HCT116 (cell line): ENCODE results near the gene ANO3. TPM values are rescaled to one million over a fixed set of nuclear protein-coding genes. Genes with fewer than 3 reads are reported as not detected.

Experiments used
- ATAC-seq: fragments of 200-7000 bp; cut with Tn5 transposase; 2 replicates; pipeline ENCODE4 v1.9.1; 2020; ENCODE audit warnings: mild to moderate bottlenecking, moderate library complexity
- BruUV-seq: library from RNA; stranded (reverse); fragments of 400-500 nt; replicated peaks from 2 replicates; lab custom pipeline; 2021; lab: Mats Ljungman, UMichigan
- CTCF ChIA-PET: fragments of 300-600 bp; sonication (Branson Sonifier 250); formaldehyde crosslinking; loops from one replicate; lab custom pipeline; 2021; ENCODE audit warnings: antibody characterized with exemption; lab: Charles Lee
- POLR2A ChIA-PET: fragments of 300-600, 350-600 bp; sonication (Branson Sonifier 250); formaldehyde crosslinking; loops from one replicate; lab custom pipeline; 2021; ENCODE audit warnings: antibody characterized with exemption; lab: Charles Lee
- RAD21 ChIA-PET, 2 experiments: fragments of 300-600 bp; sonication (Branson Sonifier 250); formaldehyde crosslinking; loops; one replicate each; lab custom pipeline; 2023; ENCODE audit warnings: low total read pairs in 2 of 2; ENCODE audit not compliant: uncharacterized antibody in 2 of 2, unreplicated experiment in 2 of 2, low non-redundant PET in 1 of 2; lab: Charles Lee
- DNase-seq: peaks from one replicate; pipeline ENCODE4 v3.0.0-alpha.2; 2010; ENCODE audit warnings: low read depth, low spot score
- H2AFZ ChIP-seq: fragments of 200-600 bp; shearing (Covaris generic), sonication (generic); 2 replicates; pipeline ENCODE4 v1.6.1; 2017; ENCODE audit warnings: low read depth, mixed run types, mixed read lengths, antibody characterized with exemption, low read length; ENCODE audit not compliant: poor library complexity, severe bottlenecking
- H3K27ac ChIP-seq: 2 replicates; pipeline ENCODE4 v1.5.1; 2012; ENCODE audit warnings: low read depth, low read length
- H3K27me3 ChIP-seq: fragments of 200-600 bp; sonication (generic); 2 replicates; pipeline ENCODE4 v1.6.1; 2016; ENCODE audit warnings: mixed run types, low read length, mixed read lengths; ENCODE audit not compliant: insufficient read depth
- H3K36me3 ChIP-seq, 2 experiments: fragments of 200-500 bp in 1 of 2; fragments of 200-600 bp in 1 of 2; sonication (Bioruptor generic) in 1 of 2; sonication (generic) in 1 of 2; 2 replicates each; pipeline versions ENCODE4 v1.5.1 to v1.6.1; 2014 to 2016; ENCODE audit warnings: low read length in 2 of 2, inconsistent platforms in 1 of 2, mixed read lengths in 1 of 2, mixed run types in 1 of 2; ENCODE audit not compliant: insufficient read depth in 2 of 2, control insufficient read depth in 1 of 2
- H3K4me1 ChIP-seq, 2 experiments: fragments of 200-600 bp in 1 of 2; sonication (generic) in 1 of 2; 2 replicates each; pipeline versions ENCODE4 v1.5.1 to v1.6.1; 2012 to 2017; ENCODE audit warnings: low read length in 2 of 2, inconsistent platforms in 1 of 2, mild to moderate bottlenecking in 1 of 2, mixed read lengths in 1 of 2, mixed run types in 1 of 2, moderate library complexity in 1 of 2; ENCODE audit not compliant: insufficient read depth in 2 of 2, control insufficient read depth in 1 of 2
- H3K4me2 ChIP-seq: fragments of 200-600 bp; sonication (generic); 2 replicates; pipeline ENCODE4 v1.6.1; 2017; ENCODE audit warnings: mixed run types, low read length, mixed read lengths
- H3K4me3 ChIP-seq, 2 experiments: fragments of 200-600 bp in 1 of 2; sonication (generic) in 1 of 2; replicated peaks in 1 of 2; 2 replicates each; pipeline ENCODE4 v1.5.1; 2011 to 2016; ENCODE audit warnings: low read length in 2 of 2, control low read depth in 1 of 2, low read depth in 1 of 2, mild to moderate bottlenecking in 1 of 2, mixed read lengths in 1 of 2, mixed run types in 1 of 2
- H3K79me2 ChIP-seq: fragments of 200-600 bp; sonication (generic); 2 replicates; pipeline ENCODE4 v1.6.1; 2017; ENCODE audit warnings: mild to moderate bottlenecking, mixed run types, low read length, moderate library complexity, mixed read lengths; ENCODE audit not compliant: insufficient read depth
- H3K9ac ChIP-seq: fragments of 200-600 bp; sonication (generic); 2 replicates; pipeline ENCODE4 v1.6.1; 2016; ENCODE audit warnings: low read length, mixed read lengths
- H3K9me2 ChIP-seq: fragments of 200-600 bp; sonication (generic), shearing (Covaris generic); 2 replicates; pipeline ENCODE4 v1.6.1; 2017; ENCODE audit warnings: mixed run types, mild to moderate bottlenecking, moderate library complexity; ENCODE audit not compliant: insufficient read depth
- H3K9me3 ChIP-seq, 2 experiments: fragments of 200-500 bp in 1 of 2; fragments of 200-600 bp in 1 of 2; sonication (Bioruptor generic) in 1 of 2; sonication (generic) in 1 of 2; 2 replicates each; pipeline ENCODE4 v1.6.1; 2014 to 2017; ENCODE audit warnings: low read length in 2 of 2, mixed read lengths in 2 of 2, inconsistent platforms in 1 of 2, low read depth in 1 of 2, mild to moderate bottlenecking in 1 of 2, mixed run types in 1 of 2, moderate library complexity in 1 of 2; ENCODE audit not compliant: control insufficient read depth in 1 of 2, insufficient read depth in 1 of 2
- H4K20me1 ChIP-seq: fragments of 200-600 bp; sonication (generic), shearing (Covaris generic); 2 replicates; pipeline ENCODE4 v1.6.1; 2017; ENCODE audit warnings: mixed run types, mild to moderate bottlenecking, moderate library complexity; ENCODE audit not compliant: insufficient read depth
- CTCF ChIP-seq, 3 experiments: fragments of 200-600 bp in 1 of 3; sonication (generic) in 1 of 3; IDR thresholded peaks in 2 of 3; conservative IDR thresholded peaks in 1 of 3; 2 replicates each; pipeline ENCODE4 v1.5.1; 2012 to 2017; ENCODE audit warnings: low read depth in 2 of 3, low read length in 2 of 3, antibody characterized with exemption in 1 of 3, borderline replicate concordance in 1 of 3, control low read depth in 1 of 3, mild to moderate bottlenecking in 1 of 3, mixed read lengths in 1 of 3, mixed run types in 1 of 3, moderate library complexity in 1 of 3; ENCODE audit not compliant: insufficient read depth in 1 of 3
- EGR1 ChIP-seq: IDR thresholded peaks from 2 replicates; pipeline ENCODE4 v1.6.1; 2012; ENCODE audit warnings: low read depth
- POLR2AphosphoS5 ChIP-seq: IDR thresholded peaks from 2 replicates; pipeline ENCODE4 v1.6.1; 2011; ENCODE audit warnings: mild to moderate bottlenecking, low read depth, low read length, moderate library complexity
- REST ChIP-seq: IDR thresholded peaks from 2 replicates; pipeline ENCODE4 v1.6.1; 2012; ENCODE audit warnings: low read depth
- SP1 ChIP-seq: IDR thresholded peaks from 2 replicates; pipeline ENCODE4 v1.6.1; 2012; ENCODE audit warnings: low read depth
- ZBTB33 ChIP-seq: IDR thresholded peaks from 2 replicates; pipeline ENCODE4 v1.6.1; 2011; ENCODE audit warnings: mild to moderate bottlenecking, low read length, moderate library complexity; ENCODE audit not compliant: insufficient replicate concordance; ENCODE audit errors: extremely low read depth
- intact Hi-C: fragments of 100-400 bp; cut with micrococcal nuclease; formaldehyde crosslinking; loops from 2 replicates; pipeline ENCODE4 v1.10.0; 2022
- total RNA-seq: library from RNA; stranded (reverse); gene quantifications from one replicate; pipeline ENCODE4 v1.2.1, GENCODE V29; 2021; ENCODE audit not compliant: unreplicated experiment

Gene ANO3
- total RNA-seq, 1 experiment from 2014 or later, result not detected

GRCh38 chr11:26708736-26709456 lies 377.0 kb downstream of the ANO3 start:
- no peak overlapping the region for H3K27ac ChIP-seq
- H3K27me3 ChIP-seq, result no peaks in the 10 kb centered on the region
- no peaks in the 10 kb centered on the region for H3K79me2 ChIP-seq
- H3K9me3 ChIP-seq, result peaks cover 3 to 6% of the 10 kb centered on the region in 2 experiments; a peak in 1 of 4 replicates
- no peak overlapping the region for H3K4me2 ChIP-seq
- no TSS peak for BruUV-seq
- ATAC-seq (no peak), DNase-seq (no peak)
- no peak for TF ChIP-seq CTCF (IDR thresholded peaks at IDR 0.05 in 2 of 3, conservative IDR thresholded peaks at IDR 0.05 in 1 of 3; ENCODE audit: borderline replicate concordance in 1 of 3, insufficient read depth in 1 of 3, low read depth in 2 of 3, low read length in 2 of 3)
- RAD21 ChIA-PET, result no interaction called here
- CTCF ChIA-PET, result no interaction called here
- H3K36me3 ChIP-seq, result no peaks in the 10 kb centered on the region
- POLR2A ChIA-PET, result no interaction called here
- no peaks in the 10 kb centered on the region for H3K9me2 ChIP-seq
- H3K4me1 ChIP-seq, result no peaks in the 10 kb centered on the region
- no peak overlapping the region for H3K9ac ChIP-seq
- no peak overlapping the region for H3K4me3 ChIP-seq
- intact Hi-C loops, result no loop called here
- no peak overlapping the region for H2AFZ ChIP-seq
- no peaks in the 10 kb centered on the region for H4K20me1 ChIP-seq

GRCh38 chr11:26710489-26710888 lies 378.6 kb downstream of the ANO3 start:
- BruUV-seq, result no TSS peak
- ATAC-seq, result no peak

More at GRCh38 chr11:26710489-26710888, 378.6 kb downstream of the ANO3 start:
- no peaks in the 10 kb centered on the region for H3K4me1 ChIP-seq
- H3K27ac ChIP-seq, result no peak overlapping the region
- no peak for TF ChIP-seq EGR1
- no peak for TF ChIP-seq POLR2AphosphoS5
- no peak for TF ChIP-seq REST
- no peak for TF ChIP-seq SP1
- TF ChIP-seq ZBTB33, result no peak
- H3K4me3 ChIP-seq, result no peak overlapping the region
- no peaks in the 10 kb centered on the region for H3K79me2 ChIP-seq
- RAD21 ChIA-PET, result no interaction called here
- no peak overlapping the region for H3K4me2 ChIP-seq
- H2AFZ ChIP-seq, result no peak overlapping the region
- H4K20me1 ChIP-seq, result no peaks in the 10 kb centered on the region
- H3K27me3 ChIP-seq, result no peaks in the 10 kb centered on the region
- DNase-seq, result no peak
- CTCF ChIA-PET, result no interaction called here
- no peaks in the 10 kb centered on the region for H3K9me2 ChIP-seq
- intact Hi-C loops, result no loop called here
- H3K9ac ChIP-seq, result no peak overlapping the region
- POLR2A ChIA-PET, result no interaction called here
- H3K9me3 ChIP-seq, result peaks cover 3 to 12% of the 10 kb centered on the region in 2 experiments; a peak in 2 of 4 replicates
- no peaks in the 10 kb centered on the region for H3K36me3 ChIP-seq
